GM19043 (cell line): Measurements from ENCODE around the gene STKLD1.

Source experiments
- ATAC-seq: cut with Tn5 transposase; IDR thresholded peaks from one replicate; pipeline ENCODE4 v1.9.1; 2021; ENCODE audit warnings: low read depth; ENCODE audit not compliant: unreplicated experiment

The STKLD1 gene

GRCh38 chr9:133405508-133406438, 29.6 kb downstream of the STKLD1 start:
- ATAC-seq = no peak

- ATAC-seq = no peak
These were observed 30.5 kb downstream of the STKLD1 start for GRCh38 chr9:133406480-133407307.

GRCh38 chr9:133408042-133408441, 31.9 kb downstream of the STKLD1 start:
- no peak for ATAC-seq

- no peak for ATAC-seq
These were observed 39.0 kb downstream of the STKLD1 start for GRCh38 chr9:133415170-133415569.

DNA sequence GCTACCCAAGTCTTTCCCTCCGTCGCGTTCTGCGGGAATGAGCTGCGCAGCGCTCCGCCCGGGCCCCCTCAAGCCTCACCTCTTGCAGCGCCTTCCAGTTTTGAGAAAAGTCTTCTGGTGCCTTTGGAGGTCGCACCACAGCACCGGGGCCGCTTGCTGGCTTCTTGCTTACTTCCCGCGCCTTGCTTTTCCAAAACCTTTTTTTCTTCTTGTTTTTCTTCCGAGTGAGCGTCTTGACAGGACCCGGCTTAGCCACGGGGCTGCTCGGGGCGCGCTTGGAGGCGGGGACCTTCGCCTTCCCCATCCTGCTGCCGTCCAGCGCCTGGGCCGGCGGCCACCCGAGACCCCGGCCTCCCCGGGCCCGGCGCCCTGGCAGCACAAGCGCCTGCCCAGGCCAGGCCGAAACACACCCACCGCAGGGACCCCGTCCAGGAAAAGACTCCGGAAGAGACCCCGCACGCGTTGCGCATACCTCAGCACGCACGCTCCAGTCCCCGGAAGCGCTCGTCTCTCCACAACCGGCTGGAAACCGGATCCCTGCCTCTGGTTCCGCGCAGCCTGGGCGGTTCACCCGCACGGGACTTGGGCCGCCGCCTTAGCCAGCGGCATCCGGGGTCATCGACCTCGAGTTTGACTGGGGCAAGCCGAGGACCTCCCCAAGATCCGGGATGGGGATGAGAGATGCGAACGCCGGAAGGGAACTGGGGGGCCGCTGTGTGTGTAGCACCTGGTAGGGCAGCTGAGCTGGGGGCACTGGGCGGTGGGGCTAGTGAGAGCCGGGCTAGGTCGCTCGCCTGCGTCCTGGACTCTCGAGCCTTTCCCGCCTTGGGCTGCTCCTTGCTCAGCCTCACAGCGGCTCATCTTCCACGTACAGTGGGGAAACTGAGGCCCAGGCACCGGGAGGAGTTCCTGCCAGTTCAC, 41.6 kb downstream of the STKLD1 start, which contains the start of gene REXO4:
Gene REXO4 (minus strand): TSS at position 470 of the 921 bp plus-strand sequence. CDS start 166 bp downstream, at position 304.
- peak; percentile 77 for ATAC-seq

- no peak for ATAC-seq
These were observed 42.8 kb downstream of the STKLD1 start for GRCh38 chr9:133419005-133419404.

- no peak for ATAC-seq
These were observed 44.2 kb downstream of the STKLD1 start for GRCh38 chr9:133420392-133420827.

DNA sequence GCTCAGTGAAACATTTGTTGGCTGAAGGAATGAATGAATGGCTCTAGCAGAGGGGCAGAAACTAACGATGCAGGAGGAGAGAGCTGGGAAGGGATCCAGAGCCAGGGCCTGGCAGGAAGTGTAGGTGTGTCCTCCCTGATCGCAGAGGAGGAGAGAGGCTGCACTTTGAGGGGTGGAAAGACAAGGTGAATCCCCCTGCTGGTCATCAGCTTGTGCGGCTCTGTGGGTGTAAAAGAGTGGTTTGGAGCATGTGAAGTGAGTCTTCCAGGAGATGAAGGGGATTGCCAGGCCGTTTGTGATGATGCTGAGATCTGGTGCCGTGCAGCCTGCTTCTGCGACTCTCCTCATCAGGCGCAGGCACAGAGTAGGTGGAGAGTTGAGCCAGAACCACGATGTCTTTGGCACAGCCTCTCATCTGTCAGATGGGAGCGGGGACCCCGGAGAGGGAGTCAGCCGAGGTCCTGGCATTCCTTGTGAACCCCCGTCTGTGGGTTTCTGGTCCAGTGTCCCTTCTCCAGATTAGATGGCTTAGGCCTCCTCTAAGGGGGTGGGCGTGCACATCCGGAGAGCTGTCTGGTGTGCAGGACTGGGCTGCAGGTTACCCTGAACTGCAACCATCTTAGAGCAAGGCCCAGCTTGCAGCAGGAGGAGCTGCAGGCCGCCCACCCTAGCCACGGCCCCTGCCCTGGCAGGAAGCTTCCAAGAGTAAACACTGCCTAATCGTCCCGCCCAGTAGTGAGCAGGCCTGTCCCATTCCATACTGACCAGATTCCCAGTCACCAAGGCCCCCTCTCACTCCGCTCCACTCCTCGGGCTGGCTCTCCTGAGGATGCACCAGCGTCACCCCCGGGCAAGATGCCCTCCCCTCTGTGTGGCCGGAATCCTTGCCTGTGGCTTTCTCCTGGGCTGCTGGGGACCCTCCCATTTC, 45.7 kb downstream of the STKLD1 start, which contains the start of gene ADAMTS13:
Gene ADAMTS13 (plus strand): TSS at position 753 of the 928 bp plus-strand sequence. CDS start 77 bp downstream, at position 830.
- no peak for ATAC-seq

GRCh38 chr9:133423216-133423615, 47.0 kb downstream of the STKLD1 start:
- ATAC-seq = no peak

GRCh38 chr9:133424187-133424586, 48.0 kb downstream of the STKLD1 start:
- ATAC-seq = no peak

DNA sequence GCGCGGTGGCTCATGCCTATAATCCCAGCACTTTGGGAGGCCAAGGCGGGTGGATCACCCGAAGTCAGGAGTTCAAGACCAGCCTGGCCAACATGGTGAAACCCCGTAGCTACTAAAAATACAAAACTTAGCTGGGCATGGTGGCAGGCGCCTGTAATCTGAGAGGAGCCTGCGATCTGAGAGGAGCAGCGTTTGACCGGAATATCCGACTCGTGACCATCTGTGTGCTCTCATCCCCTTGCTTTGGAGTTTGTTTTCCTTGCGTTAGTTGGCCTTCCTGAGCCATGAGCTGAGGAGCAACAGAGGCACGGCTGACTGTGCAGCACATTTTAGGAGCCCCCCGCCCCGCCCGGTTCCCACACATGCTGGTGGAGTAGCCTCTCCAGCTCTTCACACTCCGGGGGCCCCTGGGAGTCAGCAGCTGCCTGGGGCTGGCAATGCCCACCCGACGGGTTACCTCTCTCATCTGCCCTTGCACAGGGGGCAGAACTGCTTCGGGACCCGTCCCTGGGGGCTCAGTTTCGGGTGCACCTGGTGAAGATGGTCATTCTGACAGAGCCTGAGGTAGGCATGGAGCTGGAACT, 49.0 kb downstream of the STKLD1 start:
- no peak for ATAC-seq

- no peak for ATAC-seq
These were observed 49.8 kb downstream of the STKLD1 start for GRCh38 chr9:133426011-133426410.

- ATAC-seq = no peak
These were observed 51.6 kb downstream of the STKLD1 start for GRCh38 chr9:133427658-133428348.

DNA sequence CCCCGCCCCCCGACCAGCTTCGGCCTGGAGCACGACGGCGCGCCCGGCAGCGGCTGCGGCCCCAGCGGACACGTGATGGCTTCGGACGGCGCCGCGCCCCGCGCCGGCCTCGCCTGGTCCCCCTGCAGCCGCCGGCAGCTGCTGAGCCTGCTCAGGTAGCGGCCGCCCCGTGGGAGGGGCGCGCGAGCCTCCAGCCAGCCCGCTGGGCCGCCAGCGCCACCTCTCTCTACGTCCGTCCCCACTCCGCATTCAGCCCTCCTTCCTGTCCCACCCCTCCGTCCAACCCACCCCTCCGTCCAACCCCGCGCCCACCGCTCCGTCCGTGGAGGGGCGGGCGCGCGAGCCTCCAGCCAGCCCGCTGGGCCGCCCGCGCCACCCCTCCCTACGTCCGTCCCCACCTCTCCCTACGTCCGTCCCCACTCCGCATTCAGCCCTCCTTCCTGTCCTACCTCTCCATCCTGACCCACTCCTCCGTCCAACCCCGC, 52.5 kb downstream of the STKLD1 start:
- ATAC-seq = no peak

GRCh38 chr9:133429214-133429613, 53.0 kb downstream of the STKLD1 start:
- ATAC-seq = no peak

- no peak for ATAC-seq
These were observed 53.5 kb downstream of the STKLD1 start for GRCh38 chr9:133429641-133430161.

GRCh38 chr9:133430244-133430643, 54.1 kb downstream of the STKLD1 start:
- ATAC-seq = no peak
